Measurements from ENCODE around the gene AMN1. TPM values are rescaled to one million over a fixed set of nuclear protein-coding genes. Genes with fewer than 3 reads are reported as not detected.

Gene AMN1
- total and polyA plus RNA-seq, 2 of the 13 experiments (the other 11 are each of a cell fraction or from before 2014, with no cell fraction given) = 7.5 to 26.5 TPM

GRCh38 chr12:31685801-31686200, 43.0 kb downstream of the AMN1 start (continued):
- TF ChIP-seq KIAA2018 (CRISPR knock-in tag; IDR thresholded peaks at IDR 0.05; ENCODE audit: borderline replicate concordance) = no peak
- TF ChIP-seq ZNF567 (CRISPR knock-in tag; IDR thresholded peaks at IDR 0.05; ENCODE audit: borderline replicate concordance) = no peak
- no peak for TF ChIP-seq ZNF296 (CRISPR knock-in tag; conservative IDR thresholded peaks at IDR 0.05)
- TF ChIP-seq ZNF383 (CRISPR knock-in tag; IDR thresholded peaks at IDR 0.05; ENCODE audit: borderline replicate concordance) = no peak
- no peak for TF ChIP-seq ZNF282 (IDR thresholded peaks at IDR 0.05; ENCODE audit: partially characterized antibody)
- no peak for TF ChIP-seq ZNF572 (CRISPR knock-in tag; IDR thresholded peaks at IDR 0.05)
- TF ChIP-seq ZBTB43 (CRISPR knock-in tag; conservative IDR thresholded peaks at IDR 0.05) = no peak

Data from HepG2 (cell line).